Measurements from ENCODE around the gene MOV10. TPM values are rescaled to one million over a fixed set of nuclear protein-coding genes. Genes with fewer than 3 reads are reported as not detected.
"Not testable (repeated sequence)": the region's sequence is repeated elsewhere in the genome, so short reads cannot be mapped to it uniquely, and the experiment has no call there.

Gene MOV10
- total RNA-seq, 3 donors from 2014 or later (not counting 1 experiment from before 2014, with no cell fraction given), result 87.9 to 124 (median 119) TPM

GRCh38 chr1:112720800-112721199, 46.3 kb downstream of the MOV10 start:
- Mint-ChIP-seq H3K36me3 (no peaks in the 10 kb centered on the region), H3K4me3 (no peak overlapping the region), H3K4me1 (peaks cover 14 to 23% of the 10 kb centered on the region in 2 donors), H3K9me3 (no peaks in the 10 kb centered on the region), H3K27ac (no peak overlapping the region), H3K27me3 (ENCODE audit: low read depth in 2 of 2) (peaks cover 0 to 19% of the 10 kb centered on the region in 2 donors)
- Histone ChIP-seq H3K9me3 (ENCODE audit: control insufficient read depth, insufficient read depth, low read length) (no peaks in the 10 kb centered on the region), H3K27ac (ENCODE audit: low read length) (no peak overlapping the region), H3K4me1 (ENCODE audit: control insufficient read depth, insufficient read depth, low read length) (peaks cover 27% of the 10 kb centered on the region), H3K36me3 (ENCODE audit: control insufficient read depth, insufficient read depth, low read length) (no peaks in the 10 kb centered on the region), H3K27me3 (ENCODE audit: control insufficient read depth, insufficient read depth, low read length) (peaks cover 8% of the 10 kb centered on the region), H3K4me3 (ENCODE audit: low read length) (no peak overlapping the region)
- ATAC-seq (no peak), DNase-seq (no peak)
- 38% methylated on average over 3 of the region's 3 CpGs for WGBS (ENCODE audit: insufficient coverage)
- TF ChIP-seq CTCF (IDR thresholded peaks at IDR 0.05), result no peak
- intact Hi-C loops (cut with micrococcal nuclease), result no loop called here

GRCh38 chr1:112721294-112721693, 46.8 kb downstream of the MOV10 start:
- H3K4me3 ChIP-seq (ENCODE audit: low read length); H3K4me3 Mint-ChIP-seq; intact Hi-C loops (cut with micrococcal nuclease); H3K36me3 Mint-ChIP-seq; DNase-seq; H3K27me3 ChIP-seq (ENCODE audit: control insufficient read depth, insufficient read depth, low read length); H3K36me3 ChIP-seq (ENCODE audit: control insufficient read depth, insufficient read depth, low read length); ATAC-seq; H3K27ac Mint-ChIP-seq; H3K9me3 ChIP-seq (ENCODE audit: control insufficient read depth, insufficient read depth, low read length); H3K27ac ChIP-seq (ENCODE audit: low read length); H3K9me3 Mint-ChIP-seq: not testable (repeated sequence)
- WGBS (ENCODE audit: insufficient coverage), result 90% methylated on average over 2 of the region's 2 CpGs
- H3K4me1 ChIP-seq (ENCODE audit: control insufficient read depth, insufficient read depth, low read length), result peaks cover 22% of the 10 kb centered on the region
- peaks cover 9 to 18% of the 10 kb centered on the region in 2 donors for H3K4me1 Mint-ChIP-seq
- H3K27me3 Mint-ChIP-seq (ENCODE audit: low read depth in 2 of 2), result peaks cover 0 to 19% of the 10 kb centered on the region in 2 donors

DNA sequence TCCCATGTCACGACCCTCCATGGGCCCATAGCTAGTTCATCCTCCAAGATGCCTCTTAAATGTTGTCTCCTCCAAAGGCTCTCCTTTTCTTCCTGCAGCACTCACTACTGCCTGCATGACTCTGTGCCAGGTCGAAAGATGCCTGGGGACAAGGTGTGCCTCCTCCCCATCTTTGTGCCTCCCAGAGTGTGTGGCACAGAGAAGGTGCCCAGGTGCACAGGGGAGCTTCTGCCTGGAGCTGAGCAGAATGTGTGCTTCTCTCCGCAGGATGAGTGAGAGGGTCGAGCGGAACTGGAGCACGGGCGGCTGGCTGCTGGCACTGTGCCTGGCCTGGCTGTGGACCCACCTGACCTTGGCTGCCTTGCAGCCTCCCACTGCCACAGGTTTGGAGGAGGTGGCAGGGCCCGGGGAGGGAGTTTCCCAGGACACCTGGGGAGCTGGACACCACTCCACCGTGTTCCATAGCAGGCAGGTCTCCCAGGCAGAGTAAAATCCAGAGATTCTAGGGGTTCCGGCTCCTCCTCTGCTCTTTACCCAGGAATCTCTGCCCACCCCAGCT, 47.6 kb downstream of the MOV10 start:
- H3K36me3 ChIP-seq (ENCODE audit: control insufficient read depth, insufficient read depth, low read length), result no peaks in the 10 kb centered on the region
- peaks cover 19% of the 10 kb centered on the region for H3K4me1 ChIP-seq (ENCODE audit: control insufficient read depth, insufficient read depth, low read length)
- WGBS (ENCODE audit: insufficient coverage), result 90% methylated on average over 10 of the region's 10 CpGs
- intact Hi-C loops (cut with micrococcal nuclease), result no loop called here
- H3K9me3 Mint-ChIP-seq, result no peaks in the 10 kb centered on the region
- H3K36me3 Mint-ChIP-seq, result no peaks in the 10 kb centered on the region
- no peak overlapping the region for H3K27ac Mint-ChIP-seq
- H3K27me3 Mint-ChIP-seq (ENCODE audit: low read depth in 2 of 2), result peaks cover 0 to 19% of the 10 kb centered on the region in 2 donors
- DNase-seq (no peak), ATAC-seq (no peak)
- peaks cover 6 to 15% of the 10 kb centered on the region in 2 donors for H3K4me1 Mint-ChIP-seq
- TF ChIP-seq CTCF (IDR thresholded peaks at IDR 0.05), result no peak
- no peak overlapping the region for H3K4me3 ChIP-seq (ENCODE audit: low read length)
- H3K27me3 ChIP-seq (ENCODE audit: control insufficient read depth, insufficient read depth, low read length), result peaks cover 8% of the 10 kb centered on the region
- no peak overlapping the region for H3K27ac ChIP-seq (ENCODE audit: low read length)
- no peak overlapping the region for H3K4me3 Mint-ChIP-seq
- no peaks in the 10 kb centered on the region for H3K9me3 ChIP-seq (ENCODE audit: control insufficient read depth, insufficient read depth, low read length)

GRCh38 chr1:112722601-112723510, 48.4 kb downstream of the MOV10 start:
- 25% methylated on average over 33 of the region's 35 CpGs for WGBS (ENCODE audit: insufficient coverage)
- DNase-seq, result no peak
- Mint-ChIP-seq H3K27me3 (ENCODE audit: low read depth in 2 of 2) (peaks cover 0 to 19% of the 10 kb centered on the region in 2 donors), H3K4me3 (no peak overlapping the region), H3K9me3 (no peaks in the 10 kb centered on the region), H3K4me1 (peaks cover 6 to 15% of the 10 kb centered on the region in 2 donors), H3K36me3 (no peaks in the 10 kb centered on the region), H3K27ac (no peak overlapping the region)
- no peaks in the 10 kb centered on the region for H3K9me3 ChIP-seq (ENCODE audit: control insufficient read depth, insufficient read depth, low read length)
- no peak overlapping the region for H3K27ac ChIP-seq (ENCODE audit: low read length)
- ATAC-seq, result peak in 1 of 3 donors; percentile 17
- intact Hi-C loops (cut with micrococcal nuclease), result no loop called here
- TF ChIP-seq CTCF (IDR thresholded peaks at IDR 0.05), result no peak
- H3K4me3 ChIP-seq (ENCODE audit: low read length), result no peak overlapping the region
- peaks cover 8% of the 10 kb centered on the region for H3K27me3 ChIP-seq (ENCODE audit: control insufficient read depth, insufficient read depth, low read length)
- peaks cover 19% of the 10 kb centered on the region for H3K4me1 ChIP-seq (ENCODE audit: control insufficient read depth, insufficient read depth, low read length)
- no peaks in the 10 kb centered on the region for H3K36me3 ChIP-seq (ENCODE audit: control insufficient read depth, insufficient read depth, low read length)

Data from natural killer cell (primary cell).